ENCODE results near the gene ASPN. TPM values are rescaled to one million over a fixed set of nuclear protein-coding genes. Genes with fewer than 3 reads are reported as not detected.

ASPN gene
- total RNA-seq, 2 donors from 2014 or later: not detected

DNA sequence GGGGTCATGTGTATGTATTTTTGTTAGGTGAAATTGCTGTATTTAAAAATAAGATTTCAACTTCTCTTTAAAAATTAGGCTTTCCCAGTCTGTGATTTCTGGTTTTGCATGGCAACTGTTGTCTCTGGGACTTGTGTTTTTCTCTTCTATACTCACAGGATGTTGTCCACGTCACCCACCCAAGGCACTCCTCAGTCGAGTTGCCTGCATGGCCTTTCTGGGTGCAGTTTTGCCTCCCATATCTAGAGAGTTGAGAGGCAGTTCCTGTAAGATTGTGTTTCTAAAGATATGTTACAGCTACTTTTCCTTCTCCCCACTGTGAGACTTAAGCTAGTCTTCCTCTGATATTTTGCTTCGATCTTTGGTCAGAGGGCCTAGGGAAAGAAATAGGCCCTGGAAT lies 2.3 kb upstream of the ASPN start:
- Mint-ChIP-seq H3K36me3 (no peaks in the 10 kb centered on the region), H3K27ac (no peak overlapping the region), H3K9me3 (no peaks in the 10 kb centered on the region)
- no peak for DNase-seq (ENCODE audit: low spot score in 2 of 2)
- no peak for ATAC-seq

DNA sequence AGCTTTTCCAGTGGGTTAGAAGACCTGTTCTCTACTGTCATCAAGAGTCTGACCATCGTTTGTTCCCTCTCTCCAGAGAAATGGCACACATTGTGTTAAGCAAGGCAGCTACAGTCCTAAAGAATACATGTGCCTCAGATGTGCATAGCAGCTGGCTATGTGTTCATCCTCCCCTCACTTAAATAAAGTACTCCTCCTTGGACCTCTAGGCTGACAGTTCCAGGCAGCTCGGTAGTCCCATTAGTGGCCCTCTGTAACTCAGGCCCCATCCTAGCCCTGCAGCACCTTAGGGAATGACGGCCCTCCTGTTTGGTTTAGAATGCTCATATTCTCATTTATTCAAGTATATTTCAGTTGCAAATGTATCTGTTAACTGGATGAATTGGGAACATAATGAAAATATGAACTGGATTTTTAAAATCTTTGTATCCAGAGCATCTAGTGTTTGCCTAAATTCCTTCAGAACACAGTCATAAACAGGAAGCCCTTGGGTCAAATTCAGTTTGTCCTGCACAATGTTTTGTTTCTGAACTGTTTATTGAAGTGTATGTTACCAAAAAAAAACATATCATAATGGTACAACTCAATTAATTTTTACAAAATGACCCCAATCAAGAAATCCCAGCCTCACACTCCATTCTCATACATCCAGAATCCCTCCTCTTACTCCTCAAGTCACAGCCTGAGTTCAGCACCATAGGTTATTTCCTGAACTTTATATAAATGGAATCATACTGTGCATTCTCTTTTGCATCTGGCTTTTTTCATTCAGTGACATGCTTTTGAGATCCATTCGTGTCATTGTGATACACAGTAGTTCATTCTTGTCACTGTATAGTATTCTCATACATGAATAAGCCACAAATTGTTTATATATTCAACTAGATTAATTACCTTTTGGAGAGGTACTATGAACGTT lies 1.6 kb upstream of the ASPN start:
- no peak for ATAC-seq
- DNase-seq (ENCODE audit: low spot score in 2 of 2): no peak
- H3K9me3 Mint-ChIP-seq: no peaks in the 10 kb centered on the region
- no peak overlapping the region for H3K27ac Mint-ChIP-seq
- no peaks in the 10 kb centered on the region for H3K36me3 Mint-ChIP-seq

DNA sequence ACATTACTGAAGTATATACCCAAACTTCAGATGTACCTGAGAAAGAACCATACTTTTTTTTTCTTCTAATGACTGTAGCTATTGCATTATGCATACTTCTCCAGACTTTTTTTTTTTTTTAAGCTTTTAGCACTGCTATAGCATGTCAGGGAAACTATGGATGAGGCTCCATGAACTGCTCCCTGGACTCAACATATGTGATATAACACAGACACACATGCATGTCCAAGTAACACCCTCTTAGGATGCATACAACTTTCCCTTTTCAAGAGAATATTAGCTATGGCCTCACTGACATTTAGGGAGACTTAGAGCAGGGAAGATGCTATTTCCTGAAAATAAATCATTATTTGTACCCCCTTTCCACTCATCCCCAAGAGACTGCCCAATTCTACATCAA lies 499 bp upstream of the ASPN start:
- Mint-ChIP-seq H3K36me3 (no peaks in the 10 kb centered on the region), H3K9me3 (no peaks in the 10 kb centered on the region), H3K27ac (no peak overlapping the region)
- no peak for ATAC-seq
- DNase-seq (ENCODE audit: low spot score in 2 of 2): no peak

DNA sequence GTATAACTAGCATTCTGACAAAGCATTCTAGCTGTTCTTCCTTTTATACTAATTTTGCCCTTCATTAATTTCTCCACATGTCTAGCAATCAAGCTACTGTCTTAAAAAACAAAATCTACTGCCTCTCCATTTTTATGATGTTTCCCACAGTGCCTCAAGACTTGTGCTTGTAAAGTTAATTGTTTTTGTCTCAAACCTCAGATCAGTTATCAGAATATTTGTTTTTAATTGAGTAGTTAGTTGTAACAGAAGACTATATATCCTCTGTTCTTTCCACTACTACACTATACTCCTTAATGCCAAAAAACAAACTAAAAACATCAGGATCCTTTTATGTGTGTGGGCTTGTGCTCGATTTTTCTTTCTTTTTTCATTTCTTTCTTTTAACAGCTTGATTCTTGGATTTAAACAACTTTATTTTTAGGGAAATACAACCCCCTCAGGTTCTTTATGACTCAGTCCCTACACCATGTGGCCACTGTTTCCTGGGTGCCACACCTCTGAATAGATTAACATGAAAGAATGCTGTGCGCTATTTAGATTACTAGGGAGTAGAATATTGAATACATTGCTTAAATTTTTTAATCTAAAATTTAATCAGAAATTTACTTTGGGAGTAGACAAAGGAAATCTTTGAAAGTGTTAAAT lies 1.2 kb downstream of the ASPN start:
- H3K27ac Mint-ChIP-seq: no peak overlapping the region

DNA sequence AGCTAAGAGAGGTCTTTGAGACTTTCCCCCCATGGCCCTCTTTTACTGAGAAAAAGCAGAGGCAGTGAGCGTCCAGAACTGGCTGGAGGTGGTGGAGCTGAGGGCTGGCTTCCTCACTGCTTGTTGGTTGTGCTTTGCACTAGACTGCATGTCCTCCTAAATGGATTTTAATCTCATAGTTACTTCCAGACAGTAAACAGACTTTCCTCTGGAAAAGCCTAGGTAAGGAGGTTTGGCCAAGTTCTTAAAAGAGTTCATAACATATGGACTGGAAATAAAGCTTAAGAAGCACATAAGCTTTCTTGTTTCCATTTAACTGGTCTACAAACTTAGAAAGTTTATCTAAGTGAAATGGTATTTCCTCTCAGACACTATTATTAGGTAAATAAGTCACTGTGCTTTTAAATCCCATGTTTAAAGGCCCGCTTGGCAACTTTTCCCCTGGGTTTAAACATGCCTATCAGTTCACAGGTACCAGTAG lies 2.0 kb downstream of the ASPN start:
- Mint-ChIP-seq H3K9me3 (no peaks in the 10 kb centered on the region), H3K27ac (no peak overlapping the region), H3K36me3 (no peaks in the 10 kb centered on the region)
- ATAC-seq (no peak), DNase-seq (ENCODE audit: low spot score in 2 of 2) (no peak)

More for the DNA sequence above, 1.2 kb downstream of the ASPN start:
- ATAC-seq (no peak), DNase-seq (ENCODE audit: low spot score in 2 of 2) (no peak)
- Mint-ChIP-seq H3K9me3 (no peaks in the 10 kb centered on the region), H3K36me3 (no peaks in the 10 kb centered on the region)

DNA sequence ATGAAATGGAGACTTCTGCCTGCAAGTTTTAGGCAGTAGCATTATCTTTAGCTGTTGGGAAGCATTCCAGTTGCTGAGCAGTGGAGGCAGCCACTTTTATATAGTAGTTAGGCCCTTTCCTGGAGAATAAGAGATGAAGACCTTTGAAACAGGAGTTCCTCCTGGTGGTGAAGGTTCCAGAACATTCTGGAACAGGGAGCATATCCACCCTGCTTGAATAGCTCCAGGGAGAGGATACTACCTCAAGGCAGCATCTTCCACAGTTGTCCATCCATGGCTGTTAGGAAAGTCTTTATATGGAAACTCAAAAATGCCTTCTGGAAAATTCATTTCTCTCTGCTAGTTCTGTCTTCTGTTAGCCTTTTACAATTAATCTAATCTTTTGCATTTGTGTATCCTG lies 3.0 kb downstream of the ASPN start:
- ATAC-seq (no peak), DNase-seq (ENCODE audit: low spot score in 2 of 2) (no peak)
- Mint-ChIP-seq H3K9me3 (no peaks in the 10 kb centered on the region), H3K36me3 (no peaks in the 10 kb centered on the region), H3K27ac (no peak overlapping the region)

DNA sequence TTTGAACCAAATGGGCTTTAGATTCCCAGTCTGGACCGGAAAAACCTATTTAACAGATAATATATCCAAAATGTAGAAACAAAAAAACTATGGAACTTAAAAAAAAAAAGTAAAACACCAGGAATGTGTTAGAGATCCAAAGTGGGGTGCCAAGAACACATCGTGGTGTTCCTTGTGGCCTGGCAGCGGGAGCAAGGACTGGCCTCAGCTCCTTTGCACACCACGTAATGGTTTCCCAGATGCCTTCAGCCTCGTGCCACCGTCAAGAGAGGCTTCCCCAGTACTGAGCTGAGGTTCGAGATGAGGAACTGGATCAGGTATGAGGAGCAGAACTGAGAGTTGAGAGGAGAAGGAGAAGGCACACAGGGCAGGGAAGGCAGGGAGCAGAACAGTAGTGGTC lies 3.5 kb downstream of the ASPN start:
- ATAC-seq: no peak
- no peak for DNase-seq (ENCODE audit: low spot score in 2 of 2)
- no peaks in the 10 kb centered on the region for H3K9me3 Mint-ChIP-seq
- no peaks in the 10 kb centered on the region for H3K36me3 Mint-ChIP-seq
- H3K27ac Mint-ChIP-seq: no peak overlapping the region

DNA sequence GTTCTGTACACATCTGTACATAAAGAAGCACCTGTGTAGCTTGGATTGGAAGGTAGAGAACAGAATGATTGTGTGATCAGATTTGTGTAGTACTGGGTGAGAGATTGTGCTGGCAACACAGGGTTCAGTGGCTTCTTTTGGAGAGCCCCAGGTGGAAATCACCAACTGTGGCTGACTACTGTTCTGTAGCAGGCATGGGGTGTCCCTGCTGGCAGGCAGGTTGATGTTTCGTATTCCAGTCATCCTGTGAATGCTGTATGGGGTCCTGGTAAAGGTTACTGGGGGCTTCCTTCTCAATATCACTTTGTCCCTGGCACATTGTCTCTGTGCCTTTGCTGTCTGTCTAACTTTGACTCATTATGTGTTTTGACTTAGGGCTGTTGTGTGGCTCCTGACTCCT lies 5.3 kb downstream of the ASPN start:
- ATAC-seq: peak in 1 of 2 donors; percentile 33
- Mint-ChIP-seq H3K36me3 (no peaks in the 10 kb centered on the region), H3K27ac (no peak overlapping the region), H3K9me3 (no peaks in the 10 kb centered on the region)
- no peak for DNase-seq (ENCODE audit: low spot score in 2 of 2)

DNA sequence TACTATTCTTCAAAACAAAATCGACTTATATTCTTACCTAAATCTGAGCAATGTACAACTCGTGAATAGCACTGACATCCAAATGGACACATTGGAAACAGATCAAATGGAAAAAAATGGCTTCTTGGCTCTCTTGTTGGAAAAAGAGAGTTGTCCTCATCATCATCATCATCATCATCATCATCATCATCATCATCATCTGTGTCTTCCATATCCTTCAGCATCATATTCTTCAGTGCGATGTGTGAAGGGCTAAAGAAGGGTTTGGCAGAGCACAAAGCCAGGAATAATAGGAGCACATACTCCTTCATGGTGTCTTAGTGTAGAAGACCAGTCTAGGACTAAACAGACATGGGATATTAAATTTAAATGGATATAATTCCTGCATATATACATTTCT lies 7.7 kb downstream of the ASPN start:
- H3K27ac Mint-ChIP-seq: no peak overlapping the region
- DNase-seq (ENCODE audit: low spot score in 2 of 2): no peak
- H3K9me3 Mint-ChIP-seq: no peaks in the 10 kb centered on the region
- no peak for ATAC-seq
- no peaks in the 10 kb centered on the region for H3K36me3 Mint-ChIP-seq

DNA sequence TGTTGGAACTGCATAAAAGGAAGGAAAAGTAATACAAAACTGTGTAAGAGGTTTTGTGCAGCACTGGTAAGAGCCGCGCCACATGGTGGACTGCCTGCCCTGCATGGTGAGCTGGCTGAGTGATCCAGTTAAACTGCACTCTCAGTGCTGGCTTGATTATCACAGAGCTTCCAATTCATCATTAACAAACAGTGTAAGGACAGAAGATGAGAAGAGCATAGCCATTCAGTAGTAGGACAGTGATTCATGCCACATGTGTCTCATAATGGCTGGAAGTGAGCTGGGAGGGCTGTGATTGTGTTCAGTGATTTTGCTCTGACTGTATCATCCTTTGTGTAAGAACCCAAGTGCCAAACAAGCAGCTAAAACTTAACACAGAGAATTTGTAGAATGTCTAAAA lies 14.1 kb downstream of the ASPN start:
- no peak for ATAC-seq

DNA sequence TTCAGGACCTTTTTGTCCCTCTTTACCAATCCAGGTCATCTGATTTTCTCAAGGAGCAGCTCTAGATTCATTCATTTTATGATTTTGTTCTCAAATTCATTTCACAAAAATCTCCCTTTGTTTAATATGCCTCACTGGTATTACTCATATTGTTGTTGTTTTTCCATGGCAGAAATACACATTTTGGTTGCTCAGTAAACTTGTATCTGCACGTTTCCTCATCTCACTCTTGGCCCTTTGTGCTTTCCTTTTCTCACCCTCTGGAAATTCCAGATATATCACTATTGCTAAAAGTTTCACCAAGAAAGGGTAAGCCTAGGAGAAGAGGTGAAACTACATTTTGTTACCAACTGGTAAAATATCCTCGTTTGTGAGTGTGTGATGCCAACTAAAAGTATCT lies 14.8 kb downstream of the ASPN start:
- DNase-seq (ENCODE audit: low spot score in 2 of 2) (no peak), ATAC-seq (no peak)
- H3K36me3 Mint-ChIP-seq: no peaks in the 10 kb centered on the region
- no peak overlapping the region for H3K27ac Mint-ChIP-seq
- H3K9me3 Mint-ChIP-seq: no peaks in the 10 kb centered on the region

More for the DNA sequence above, 14.1 kb downstream of the ASPN start:
- no peak for DNase-seq (ENCODE audit: low spot score in 2 of 2)
- H3K36me3 Mint-ChIP-seq: no peaks in the 10 kb centered on the region
- no peaks in the 10 kb centered on the region for H3K9me3 Mint-ChIP-seq
- H3K27ac Mint-ChIP-seq: no peak overlapping the region

DNA sequence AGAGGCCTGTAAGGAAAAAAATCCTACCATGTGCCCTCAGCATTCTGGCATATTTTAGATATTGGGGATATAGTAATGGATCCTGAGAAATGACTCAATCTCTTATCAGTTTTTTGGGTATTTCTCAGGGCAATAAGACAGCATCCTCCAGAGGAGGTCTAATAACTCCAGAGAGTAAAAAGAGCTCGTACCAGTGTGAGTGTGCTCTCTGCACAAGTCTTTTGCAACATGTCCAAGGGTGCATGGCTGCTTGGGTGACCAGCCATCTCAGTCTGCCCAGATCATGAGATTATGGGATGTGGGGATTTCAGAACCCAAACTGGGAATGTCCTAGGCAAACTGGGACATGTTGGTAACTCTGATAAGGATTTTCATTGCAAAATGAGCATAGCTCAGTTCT lies 15.3 kb downstream of the ASPN start:
- ATAC-seq: no peak
- no peak overlapping the region for H3K27ac Mint-ChIP-seq
- DNase-seq (ENCODE audit: low spot score in 2 of 2): no peak
- no peaks in the 10 kb centered on the region for H3K36me3 Mint-ChIP-seq
- no peaks in the 10 kb centered on the region for H3K9me3 Mint-ChIP-seq

DNA sequence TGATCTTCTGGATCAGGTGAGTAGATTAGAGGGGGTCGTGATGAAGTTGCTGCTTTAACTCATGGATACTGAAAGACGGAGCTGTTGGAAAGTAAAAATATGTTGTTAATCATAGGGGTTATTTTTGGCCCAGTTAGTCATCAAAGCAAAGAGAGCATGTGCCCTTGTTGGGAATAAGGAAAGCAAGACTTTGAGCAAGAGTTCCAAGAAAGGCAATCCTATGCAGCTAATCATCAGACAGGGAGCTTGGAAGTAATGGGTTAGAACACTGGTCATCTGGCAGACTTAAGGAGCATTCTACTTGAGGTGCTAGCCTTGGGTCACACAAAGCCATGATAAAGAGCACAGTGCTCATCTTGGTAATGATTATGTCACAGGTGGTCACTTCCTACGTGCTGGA lies 18.3 kb downstream of the ASPN start:
- DNase-seq (ENCODE audit: low spot score in 2 of 2): no peak
- Mint-ChIP-seq H3K36me3 (no peaks in the 10 kb centered on the region), H3K27ac (no peak overlapping the region), H3K9me3 (no peaks in the 10 kb centered on the region)
- no peak for ATAC-seq

DNA sequence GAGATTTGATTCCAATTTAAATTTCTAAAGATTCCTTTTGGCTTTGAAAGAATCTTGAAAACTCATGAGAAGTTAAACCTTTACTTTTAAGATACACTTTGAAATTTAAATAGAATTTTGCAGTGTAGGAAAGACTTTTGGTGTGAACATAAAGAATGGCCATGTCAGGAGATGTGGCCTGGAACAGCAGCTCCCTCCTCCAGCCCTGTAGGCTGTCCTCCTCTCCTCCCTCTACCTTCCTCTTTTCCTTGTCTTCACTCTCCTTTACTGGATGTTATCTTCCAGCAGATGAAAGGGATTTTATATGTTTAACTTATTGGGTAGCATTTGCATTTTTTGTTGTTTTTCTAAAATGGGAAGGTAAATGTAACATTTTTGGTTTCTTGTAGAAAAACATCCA lies 18.9 kb downstream of the ASPN start:
- Mint-ChIP-seq H3K27ac (no peak overlapping the region), H3K9me3 (no peaks in the 10 kb centered on the region), H3K36me3 (no peaks in the 10 kb centered on the region)
- no peak for DNase-seq (ENCODE audit: low spot score in 2 of 2)
- ATAC-seq: no peak

DNA sequence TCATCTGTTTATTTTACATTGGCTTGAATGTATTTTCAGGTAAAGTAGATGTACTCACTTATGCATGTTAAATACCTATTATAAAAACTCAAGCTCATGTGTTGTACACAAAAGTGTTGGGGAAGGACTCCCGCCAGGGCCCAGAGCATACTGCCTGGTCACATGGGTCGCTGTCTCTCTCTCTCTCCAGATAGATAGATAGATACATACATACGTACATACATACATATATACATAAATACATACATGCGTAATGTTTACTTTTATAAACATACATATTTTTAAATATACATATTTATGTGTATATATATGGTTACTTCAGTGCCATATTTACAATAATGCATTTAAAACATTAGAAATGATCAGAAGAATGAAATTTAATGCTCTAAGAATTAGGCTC lies 24.7 kb downstream of the ASPN start:
- ATAC-seq (no peak), DNase-seq (ENCODE audit: low spot score in 2 of 2) (no peak)
- no peaks in the 10 kb centered on the region for H3K9me3 Mint-ChIP-seq
- H3K27ac Mint-ChIP-seq: no peak overlapping the region
- no peaks in the 10 kb centered on the region for H3K36me3 Mint-ChIP-seq

DNA sequence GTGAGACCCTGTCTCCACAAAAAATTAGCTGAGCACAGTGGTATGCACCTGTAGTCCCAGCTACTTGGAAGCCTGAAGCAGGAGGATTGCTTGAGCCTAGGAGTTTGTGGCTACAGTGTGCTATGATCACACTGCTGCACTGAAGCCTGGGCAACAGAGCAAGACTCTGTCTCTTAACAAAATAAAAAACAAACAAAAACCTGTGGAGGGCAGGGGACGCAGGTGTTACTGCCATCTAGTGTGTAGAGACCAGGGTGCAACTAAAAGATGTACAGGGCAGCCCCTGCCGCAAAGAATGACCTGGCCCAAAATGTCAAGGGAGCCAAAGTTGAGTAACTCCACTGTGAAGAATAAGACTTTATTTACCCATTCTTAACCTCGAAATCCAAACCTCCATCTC lies 27.1 kb downstream of the ASPN start:
- no peak for DNase-seq (ENCODE audit: low spot score in 2 of 2)
- H3K36me3 Mint-ChIP-seq: no peaks in the 10 kb centered on the region
- no peaks in the 10 kb centered on the region for H3K9me3 Mint-ChIP-seq
- H3K27ac Mint-ChIP-seq: no peak overlapping the region
- ATAC-seq: no peak

DNA sequence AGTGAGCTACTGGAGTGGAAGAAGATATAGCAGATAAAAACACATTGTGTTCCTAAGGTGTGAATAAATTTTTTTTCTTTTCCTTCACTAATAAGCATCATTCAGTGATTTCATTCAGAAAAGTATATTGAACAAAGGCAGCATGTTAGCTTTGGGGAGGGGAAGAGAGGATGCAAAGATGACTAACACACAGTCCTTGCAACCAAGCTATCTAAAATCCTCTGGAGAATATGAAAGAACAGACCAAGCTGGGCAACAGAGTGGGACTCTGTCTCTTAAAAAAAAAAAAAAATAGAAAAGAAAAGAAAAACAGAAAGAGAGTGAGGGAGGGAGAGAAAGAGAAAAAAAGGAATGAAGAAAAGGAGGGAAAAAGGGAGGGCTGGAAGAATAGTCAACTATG lies 35.8 kb downstream of the ASPN start:
- no peaks in the 10 kb centered on the region for H3K9me3 Mint-ChIP-seq
- DNase-seq (ENCODE audit: low spot score in 2 of 2): no peak
- no peak for ATAC-seq

DNA sequence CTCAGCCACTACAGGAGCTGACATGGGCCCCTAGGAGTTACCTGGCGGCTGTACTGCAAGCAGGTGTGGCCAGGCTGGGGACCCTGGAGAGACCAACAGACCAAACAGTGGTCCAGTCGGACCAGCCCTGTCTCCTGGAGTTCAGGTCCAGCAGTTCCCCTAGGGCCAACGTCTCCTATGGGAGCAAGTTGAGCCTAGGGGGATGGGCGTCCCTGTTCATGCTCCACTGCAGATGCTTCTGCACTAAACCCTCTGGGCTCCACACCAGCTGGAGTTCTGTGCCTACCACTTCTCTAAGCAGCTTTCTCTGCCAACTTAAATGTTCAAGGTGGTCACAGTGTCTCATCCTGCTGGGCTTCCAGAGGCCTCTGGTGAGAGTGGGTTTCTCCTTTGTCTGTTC lies 37.5 kb downstream of the ASPN start:
- ATAC-seq (no peak), DNase-seq (ENCODE audit: low spot score in 2 of 2) (no peak)
- H3K36me3 Mint-ChIP-seq: no peaks in the 10 kb centered on the region
- H3K27ac Mint-ChIP-seq: no peak overlapping the region
- no peaks in the 10 kb centered on the region for H3K9me3 Mint-ChIP-seq

More for the DNA sequence above, 35.8 kb downstream of the ASPN start:
- Mint-ChIP-seq H3K36me3 (no peaks in the 10 kb centered on the region), H3K27ac (no peak overlapping the region)

Measured in activated naive CD4-positive, alpha-beta T cell treated with anti-CD3 and anti-CD28 coated beads, Interleukin-2, amount 50 U/mL, for 72 hours (primary cell).